SK-N-MC (cell line): ENCODE measurements around the gene ACLY.

Experiments used
- EZH2 ChIP-seq: fragments of 200-600 bp; sonication (generic); IDR thresholded peaks from one replicate; pipeline ENCODE4 v1.6.1; 2017; ENCODE audit warnings: antibody characterized with exemption
- FOXP2 ChIP-seq: optimal IDR thresholded peaks from 2 replicates; pipeline ENCODE3; 2011; ENCODE audit warnings: mild to moderate bottlenecking, moderate library complexity; ENCODE audit not compliant: insufficient read depth; ENCODE audit errors: extremely low read length, control extremely low read depth
- POLR2AphosphoS5 ChIP-seq: IDR thresholded peaks from 2 replicates; pipeline ENCODE4 v1.6.1; 2012; ENCODE audit warnings: mild to moderate bottlenecking, low read depth, low read length, borderline replicate concordance

DNA sequence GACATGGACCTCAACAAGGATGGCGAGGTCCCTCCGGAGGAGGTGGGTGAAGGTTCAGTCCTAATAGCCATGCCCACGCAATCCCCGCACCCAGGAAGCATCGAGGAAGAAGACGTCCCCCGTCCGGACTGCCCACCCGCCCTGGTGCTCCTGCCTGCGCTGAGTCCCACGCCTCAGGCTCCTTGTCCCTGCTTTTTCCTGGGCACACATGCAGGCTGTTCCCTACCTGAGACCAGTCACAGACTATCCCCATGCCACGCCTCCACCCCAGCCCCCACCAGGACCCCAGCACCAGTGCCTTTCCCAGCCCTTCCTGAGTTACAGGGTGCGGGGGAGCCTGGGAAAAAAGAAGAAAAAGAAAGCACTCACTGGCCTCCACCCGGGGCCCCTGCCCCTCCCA lies 97.0 kb downstream of the ACLY start:
- TF ChIP-seq FOXP2: no peak
- no peak for TF ChIP-seq EZH2
- no peak for TF ChIP-seq POLR2AphosphoS5
